HG02642 (cell line): ENCODE results near the gene COX6B2.
A peak's percentile ranks its signal among the peaks of the same experiment; 100 is the strongest.

Source experiments
- ATAC-seq: cut with Tn5 transposase; IDR thresholded peaks from one replicate; pipeline ENCODE4 v1.9.1; 2021; ENCODE audit warnings: mild to moderate bottlenecking; ENCODE audit not compliant: unreplicated experiment, poor library complexity

The COX6B2 gene

GRCh38 chr19:55315956-55316525 is 38.5 kb downstream of the COX6B2 start:
- no peak for ATAC-seq

GRCh38 chr19:55314396-55314795 is 40.1 kb downstream of the COX6B2 start:
- ATAC-seq, result no peak

- no peak for ATAC-seq
These were observed 41.7 kb downstream of the COX6B2 start for GRCh38 chr19:55312621-55313512.

- no peak for ATAC-seq
These were observed 42.7 kb downstream of the COX6B2 start for GRCh38 chr19:55311797-55312196.

GRCh38 chr19:55311397-55311796 is 43.1 kb downstream of the COX6B2 start:
- ATAC-seq, result no peak

GRCh38 chr19:55310498-55310897 is 44.0 kb downstream of the COX6B2 start:
- ATAC-seq, result no peak

- ATAC-seq, result no peak
These were observed 45.1 kb downstream of the COX6B2 start for GRCh38 chr19:55309448-55309847.

- no peak for ATAC-seq
These were observed 46.2 kb downstream of the COX6B2 start for GRCh38 chr19:55308281-55308680.

GRCh38 chr19:55306712-55307111 is 47.8 kb downstream of the COX6B2 start:
- ATAC-seq, result no peak

- ATAC-seq, result no peak
These were observed 48.4 kb downstream of the COX6B2 start for GRCh38 chr19:55305983-55306562.

- ATAC-seq, result no peak
These were observed 49.0 kb downstream of the COX6B2 start for GRCh38 chr19:55305491-55305890.

GRCh38 chr19:55304980-55305379 is 49.5 kb downstream of the COX6B2 start:
- no peak for ATAC-seq

GRCh38 chr19:55304279-55304978 is 50.1 kb downstream of the COX6B2 start:
- ATAC-seq, result no peak

GRCh38 chr19:55303477-55303876 is 51.0 kb downstream of the COX6B2 start:
- no peak for ATAC-seq

- ATAC-seq, result no peak
These were observed 52.2 kb downstream of the COX6B2 start for GRCh38 chr19:55302318-55302703.

- peak; percentile 81 for ATAC-seq
These were observed 52.8 kb downstream of the COX6B2 start for GRCh38 chr19:55301459-55302317.

GRCh38 chr19:55300886-55301458 is 53.5 kb downstream of the COX6B2 start:
- ATAC-seq, result no peak

GRCh38 chr19:55299991-55300390 is 54.5 kb downstream of the COX6B2 start:
- ATAC-seq, result no peak
